A549 (cell line): ENCODE results near the gene QKI.

Experiments
- HDAC2 ChIP-seq: fragments of 200-600 bp; sonication (generic); IDR thresholded peaks from 2 replicates; pipeline ENCODE4 v1.6.1; 2016
- JUN ChIP-seq, 2 experiments: fragments of >200 bp; sonication (Bioruptor Twin); formaldehyde crosslinking; IDR thresholded peaks; 2 replicates in 1 of 2; 3 replicates in 1 of 2; pipeline ENCODE4 v1.6.1; 2016 to 2017
- MAZ ChIP-seq: fragments of 150-350 bp; IDR thresholded peaks from 2 replicates; pipeline ENCODE4 v1.6.1; 2014; ENCODE audit warnings: antibody characterized with exemption, low read depth, low read length, borderline replicate concordance
- PHF8 ChIP-seq: fragments of 200-600 bp; sonication (generic); IDR thresholded peaks from 2 replicates; pipeline ENCODE4 v1.6.1; 2016; ENCODE audit warnings: low read depth, mild to moderate bottlenecking, antibody characterized with exemption, moderate library complexity, borderline replicate concordance
- POLR2A ChIP-seq: IDR thresholded peaks from 2 replicates; pipeline ENCODE4 v1.6.1; 2012; ENCODE audit warnings: mild to moderate bottlenecking, low read length
- SMC3 ChIP-seq: fragments of >200 bp; sonication (Bioruptor Twin); formaldehyde crosslinking; IDR thresholded peaks from 3 replicates; pipeline ENCODE4 v1.6.1; 2018; ENCODE audit warnings: inconsistent platforms
- ZC3H11A ChIP-seq: fragments of 450-650 bp; IDR thresholded peaks from 2 replicates; pipeline ENCODE4 v1.6.1; 2014; ENCODE audit warnings: antibody characterized with exemption, mild to moderate bottlenecking
- TF ChIP-seq, protein P1 (sequence below): fragments of >200 bp; sonication (Bioruptor Twin); formaldehyde crosslinking; IDR thresholded peaks from 3 replicates; pipeline ENCODE4 v1.5.1; 2016
- TF ChIP-seq, protein P2 (sequence below): fragments of 250-450 bp; sonication (Bioruptor Pico); IDR thresholded peaks from 2 replicates; pipeline ENCODE4 v1.5.0; 2021; ENCODE audit warnings: mild to moderate bottlenecking, moderate library complexity, borderline replicate concordance

DNA sequence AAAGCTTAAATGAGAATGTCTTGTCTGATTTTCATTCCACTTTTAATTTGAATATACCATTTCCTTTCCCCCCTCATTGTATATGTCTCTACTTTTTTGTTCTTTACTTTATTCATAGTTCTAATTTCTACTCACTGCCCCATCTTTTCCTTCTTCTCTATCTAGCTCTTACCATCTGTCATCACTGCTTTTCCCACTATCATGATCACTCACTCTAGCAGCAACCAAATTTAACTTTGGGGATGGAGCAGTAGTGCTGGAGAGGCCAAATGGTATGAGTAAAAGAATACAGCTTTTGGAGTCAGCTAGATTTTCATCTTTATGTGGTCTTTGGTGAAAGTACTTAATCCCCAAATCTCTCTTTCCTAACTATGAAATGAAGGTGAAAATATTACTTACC, 25.5 kb downstream of the QKI start:
- TF ChIP-seq MAZ (no peak), HDAC2 (no peak), JUN (IDR thresholded peaks at IDR 0.05) (no peak), PHF8 (no peak), POLR2A (no peak), SMC3 (no peak), ZC3H11A (no peak)
- TF ChIP-seq, protein P1, sequence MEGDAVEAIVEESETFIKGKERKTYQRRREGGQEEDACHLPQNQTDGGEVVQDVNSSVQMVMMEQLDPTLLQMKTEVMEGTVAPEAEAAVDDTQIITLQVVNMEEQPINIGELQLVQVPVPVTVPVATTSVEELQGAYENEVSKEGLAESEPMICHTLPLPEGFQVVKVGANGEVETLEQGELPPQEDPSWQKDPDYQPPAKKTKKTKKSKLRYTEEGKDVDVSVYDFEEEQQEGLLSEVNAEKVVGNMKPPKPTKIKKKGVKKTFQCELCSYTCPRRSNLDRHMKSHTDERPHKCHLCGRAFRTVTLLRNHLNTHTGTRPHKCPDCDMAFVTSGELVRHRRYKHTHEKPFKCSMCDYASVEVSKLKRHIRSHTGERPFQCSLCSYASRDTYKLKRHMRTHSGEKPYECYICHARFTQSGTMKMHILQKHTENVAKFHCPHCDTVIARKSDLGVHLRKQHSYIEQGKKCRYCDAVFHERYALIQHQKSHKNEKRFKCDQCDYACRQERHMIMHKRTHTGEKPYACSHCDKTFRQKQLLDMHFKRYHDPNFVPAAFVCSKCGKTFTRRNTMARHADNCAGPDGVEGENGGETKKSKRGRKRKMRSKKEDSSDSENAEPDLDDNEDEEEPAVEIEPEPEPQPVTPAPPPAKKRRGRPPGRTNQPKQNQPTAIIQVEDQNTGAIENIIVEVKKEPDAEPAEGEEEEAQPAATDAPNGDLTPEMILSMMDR, result no peak
- TF ChIP-seq, protein P2, sequence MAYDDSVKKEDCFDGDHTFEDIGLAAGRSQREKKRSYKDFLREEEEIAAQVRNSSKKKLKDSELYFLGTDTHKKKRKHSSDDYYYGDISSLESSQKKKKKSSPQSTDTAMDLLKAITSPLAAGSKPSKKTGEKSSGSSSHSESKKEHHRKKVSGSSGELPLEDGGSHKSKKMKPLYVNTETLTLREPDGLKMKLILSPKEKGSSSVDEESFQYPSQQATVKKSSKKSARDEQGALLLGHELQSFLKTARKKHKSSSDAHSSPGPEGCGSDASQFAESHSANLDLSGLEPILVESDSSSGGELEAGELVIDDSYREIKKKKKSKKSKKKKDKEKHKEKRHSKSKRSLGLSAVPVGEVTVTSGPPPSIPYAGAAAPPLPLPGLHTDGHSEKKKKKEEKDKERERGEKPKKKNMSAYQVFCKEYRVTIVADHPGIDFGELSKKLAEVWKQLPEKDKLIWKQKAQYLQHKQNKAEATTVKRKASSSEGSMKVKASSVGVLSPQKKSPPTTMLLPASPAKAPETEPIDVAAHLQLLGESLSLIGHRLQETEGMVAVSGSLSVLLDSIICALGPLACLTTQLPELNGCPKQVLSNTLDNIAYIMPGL (CRISPR knock-in tag), result no peak
